GM12865 (cell line): ENCODE data around the gene MED9.

ENCODE experiments used
- DNase-seq: peaks from one replicate; pipeline ENCODE4 v3.0.0; 2010; ENCODE audit warnings: low read depth
- H3K4me3 ChIP-seq: 2 replicates; pipeline ENCODE4 v1.5.1; 2011; ENCODE audit warnings: mild to moderate bottlenecking, low read depth, low read length, control low read depth
- TF ChIP-seq, protein P1 (sequence below): IDR thresholded peaks from 2 replicates; pipeline ENCODE4 v1.5.1; 2011; ENCODE audit warnings: low read length, control low read depth, low read depth, inconsistent platforms; ENCODE audit not compliant: insufficient read depth; ENCODE audit errors: missing control alignments

The MED9 gene

DNA sequence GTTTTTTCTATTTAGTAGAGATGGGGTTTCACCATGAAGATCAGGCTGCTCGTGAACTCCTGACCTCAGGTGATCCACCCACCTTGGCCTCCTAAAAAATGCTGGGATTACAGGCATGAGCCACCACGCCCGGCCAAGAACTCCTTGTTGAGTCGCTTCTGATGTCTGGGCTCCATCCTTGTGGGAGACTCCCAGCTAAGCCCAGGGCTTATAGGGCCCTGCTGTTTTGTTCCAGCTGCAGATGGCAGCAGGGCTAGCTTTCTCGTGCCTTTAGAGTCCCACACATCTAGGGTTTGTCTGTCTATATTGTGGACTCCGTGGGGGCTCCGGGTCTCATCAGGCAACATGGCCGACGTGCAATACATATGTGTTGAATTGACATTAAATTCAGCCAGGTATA, 39.3 kb upstream of the MED9 start:
- TF ChIP-seq, protein P1, sequence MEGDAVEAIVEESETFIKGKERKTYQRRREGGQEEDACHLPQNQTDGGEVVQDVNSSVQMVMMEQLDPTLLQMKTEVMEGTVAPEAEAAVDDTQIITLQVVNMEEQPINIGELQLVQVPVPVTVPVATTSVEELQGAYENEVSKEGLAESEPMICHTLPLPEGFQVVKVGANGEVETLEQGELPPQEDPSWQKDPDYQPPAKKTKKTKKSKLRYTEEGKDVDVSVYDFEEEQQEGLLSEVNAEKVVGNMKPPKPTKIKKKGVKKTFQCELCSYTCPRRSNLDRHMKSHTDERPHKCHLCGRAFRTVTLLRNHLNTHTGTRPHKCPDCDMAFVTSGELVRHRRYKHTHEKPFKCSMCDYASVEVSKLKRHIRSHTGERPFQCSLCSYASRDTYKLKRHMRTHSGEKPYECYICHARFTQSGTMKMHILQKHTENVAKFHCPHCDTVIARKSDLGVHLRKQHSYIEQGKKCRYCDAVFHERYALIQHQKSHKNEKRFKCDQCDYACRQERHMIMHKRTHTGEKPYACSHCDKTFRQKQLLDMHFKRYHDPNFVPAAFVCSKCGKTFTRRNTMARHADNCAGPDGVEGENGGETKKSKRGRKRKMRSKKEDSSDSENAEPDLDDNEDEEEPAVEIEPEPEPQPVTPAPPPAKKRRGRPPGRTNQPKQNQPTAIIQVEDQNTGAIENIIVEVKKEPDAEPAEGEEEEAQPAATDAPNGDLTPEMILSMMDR = no peak
- no peak overlapping the region for H3K4me3 ChIP-seq
- DNase-seq = no peak

DNA sequence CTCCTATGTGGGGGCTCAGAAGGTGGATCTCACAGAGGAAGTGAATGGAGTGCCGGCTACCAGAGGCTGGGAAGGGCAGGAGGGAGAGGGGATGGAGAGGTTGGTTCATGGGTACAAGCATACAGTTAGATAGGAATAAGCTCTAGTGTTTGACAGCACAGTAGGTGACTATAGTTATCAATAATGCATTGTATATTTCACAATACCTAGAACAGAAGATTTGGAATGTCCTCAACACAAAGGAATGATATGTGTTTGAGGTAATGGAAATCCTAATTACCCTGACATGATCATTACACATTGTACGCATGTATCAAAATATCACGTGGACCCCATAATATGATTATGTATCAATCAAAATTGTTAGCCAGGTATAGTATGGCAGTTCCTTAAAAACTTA, 38.9 kb upstream of the MED9 start:
- no peak for DNase-seq
- TF ChIP-seq, protein P1 = no peak
- H3K4me3 ChIP-seq = no peak overlapping the region

DNA sequence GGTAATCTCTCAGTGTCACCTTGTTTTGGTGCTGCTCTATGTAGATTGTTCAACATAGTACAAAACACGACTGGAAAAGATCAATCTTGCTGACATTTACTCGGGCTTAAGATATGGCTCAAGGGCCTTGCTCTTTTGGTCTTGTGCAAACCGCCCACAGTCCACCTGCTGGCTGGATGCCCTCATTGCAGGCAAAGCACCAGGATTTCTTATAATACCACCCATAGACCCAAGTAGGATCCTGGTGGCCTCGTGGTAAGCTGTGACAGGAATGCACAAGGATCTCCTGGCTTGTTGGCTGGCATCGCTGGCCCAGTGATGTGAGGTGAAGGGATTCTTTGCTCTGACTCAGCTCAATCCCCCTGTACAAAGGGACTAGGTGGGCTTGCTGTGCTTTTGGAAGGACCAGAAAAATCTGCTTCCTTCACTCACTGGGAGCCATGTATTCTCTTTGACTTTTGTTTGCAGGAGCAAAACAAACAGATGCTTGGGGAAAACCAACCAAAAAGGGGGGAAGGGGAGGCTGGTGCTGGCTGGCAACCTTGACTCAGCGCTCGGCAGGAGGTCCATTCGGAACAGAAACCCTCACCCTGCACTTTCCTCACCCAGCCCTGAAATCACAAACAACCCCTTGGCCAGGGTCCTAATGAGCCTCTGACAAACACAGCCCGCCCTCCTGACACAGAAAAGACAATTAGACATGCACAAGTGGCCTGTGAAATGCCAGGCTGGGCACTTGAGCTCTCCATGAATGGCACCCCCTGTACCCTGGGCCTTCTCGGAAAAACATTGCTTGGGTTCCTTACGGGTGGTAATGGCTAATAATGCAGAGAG, 36.6 kb upstream of the MED9 start:
- H3K4me3 ChIP-seq = no peak overlapping the region
- TF ChIP-seq, protein P1 = peak; percentile 82
- peak; percentile 82 for DNase-seq

DNA sequence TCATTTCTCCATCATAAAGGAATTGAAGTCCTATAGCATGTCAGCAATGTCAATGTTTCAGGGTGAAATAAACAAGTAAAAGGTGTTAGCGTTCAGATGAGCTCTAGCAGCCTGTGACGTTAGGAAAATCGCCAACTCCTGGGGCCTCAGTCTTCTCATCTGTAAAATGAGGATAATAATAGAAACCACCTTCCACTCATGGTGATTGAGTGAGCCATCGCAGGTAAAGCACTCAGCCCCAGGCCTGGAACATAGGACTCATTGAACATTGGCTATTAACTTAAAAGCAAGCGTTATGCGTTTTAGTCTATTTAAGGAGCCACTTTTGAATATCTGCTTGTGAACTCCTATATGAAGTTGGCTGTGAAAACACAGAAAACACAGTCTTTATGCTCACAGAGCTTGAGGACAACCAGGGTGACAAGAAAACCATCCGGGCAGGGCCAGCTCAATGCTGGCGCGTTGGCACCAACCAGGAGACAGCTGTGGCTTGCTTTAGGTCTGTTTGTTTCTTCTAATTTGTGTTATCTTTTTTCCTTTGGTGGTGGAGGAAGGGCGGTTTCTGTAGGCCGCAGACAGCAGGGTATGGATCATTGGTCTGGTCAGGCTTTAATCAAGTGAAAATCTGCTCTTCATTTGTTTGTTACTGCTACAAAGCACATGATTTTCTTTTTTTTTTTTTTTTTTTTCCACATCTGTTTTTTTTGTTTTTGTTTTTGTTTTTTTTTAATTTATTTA, 35.7 kb upstream of the MED9 start:
- no peak for DNase-seq
- H3K4me3 ChIP-seq = no peak overlapping the region
- TF ChIP-seq, protein P1 = no peak

DNA sequence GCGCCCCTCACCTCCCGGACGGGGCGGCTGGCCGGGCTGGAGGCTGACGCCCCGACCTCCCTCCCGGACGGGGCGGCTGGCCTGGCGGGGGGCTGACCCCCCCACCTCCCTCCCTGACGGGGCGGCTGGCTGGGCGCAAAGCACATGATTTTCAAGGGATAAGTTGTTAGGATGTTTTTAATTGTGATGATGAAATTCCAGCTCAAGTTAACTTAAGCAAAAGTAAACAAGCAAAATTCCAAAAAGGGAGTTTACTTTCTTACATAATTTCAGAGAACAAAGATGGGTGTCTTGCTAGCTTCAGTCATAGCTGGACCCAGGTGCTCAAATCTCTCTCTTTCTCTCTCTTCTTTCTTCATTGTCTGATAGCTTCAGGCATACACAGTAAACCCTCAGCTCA, 33.6 kb upstream of the MED9 start:
- TF ChIP-seq, protein P1 = no peak
- no peak overlapping the region for H3K4me3 ChIP-seq
- no peak for DNase-seq

DNA sequence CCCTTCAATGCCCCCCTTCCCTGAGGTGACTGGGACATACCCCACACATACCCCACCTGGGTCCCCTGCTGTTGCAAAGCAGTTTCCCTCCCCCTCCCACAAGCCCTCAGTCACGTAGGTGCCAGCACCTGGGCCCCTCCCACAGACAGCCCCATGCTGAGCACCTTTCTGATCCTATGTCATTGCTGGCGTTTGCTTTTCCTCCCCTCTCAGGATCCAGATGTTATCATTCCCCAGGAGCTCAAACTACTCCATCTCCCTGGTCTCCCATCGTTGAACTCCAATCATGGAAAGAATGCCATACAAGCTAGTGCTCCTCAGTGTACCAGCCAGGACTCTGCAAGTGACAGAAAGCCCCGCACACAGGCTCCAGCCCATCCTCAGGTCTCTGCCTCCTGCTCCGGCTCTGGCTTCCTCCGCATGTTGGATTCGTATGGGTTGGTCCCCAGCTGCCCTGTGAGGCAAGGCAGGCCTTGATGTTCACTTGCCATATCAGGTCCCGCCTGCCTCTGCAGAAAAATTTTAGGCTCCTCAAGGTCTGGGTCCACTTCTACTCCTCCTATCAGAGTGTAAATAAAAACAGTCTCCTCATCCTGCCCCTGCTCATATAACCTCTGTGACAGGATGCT, 31.4 kb upstream of the MED9 start:
- DNase-seq = no peak
- no peak overlapping the region for H3K4me3 ChIP-seq
- TF ChIP-seq, protein P1 = no peak
